Heart left ventricle (tissue), 13 donors: ENCODE results near the gene GXYLT2.

Experiments
- POLR2A ChIP-seq, 2 donors: fragments of 450-650 bp; IDR thresholded peaks; one replicate each; pipeline ENCODE4 v1.6.1; 2017; ENCODE audit warnings: antibody characterized with exemption in 2 of 2, mild to moderate bottlenecking in 2 of 2, moderate library complexity in 2 of 2
- TF ChIP-seq, protein P1 (sequence below), 12 donors: fragments of 200-600 bp; sonication (generic) in 4 of 12; IDR thresholded peaks; one replicate each; pipeline versions ENCODE4 v1.5.0 to v1.8.0; 2018 to 2022; ENCODE audit warnings: antibody characterized with exemption in 12 of 12, mild to moderate bottlenecking in 5 of 12
- donor health status: ischemic (EF 13 %, LVEDD 7.1; RV severe dilation, severe dysfunction).
- donor health status: DM: no; HTN: yes; CAD: no.
- donor health status: DM: no; HTN: no; CAD: no.
- donor health status: ischemic (EF 25% LVEDD 6.9; RV normal size, moderate dysfunction).
- donor health status: ischemic (EF 25% LVEDD 5.7; RV mildly dilated, moderate dysfunction).
- donor health status: ischemic (EF 35%, LVEDD 5.7; RV mildly dilated, moderate dysfunction).
- donor health status: nonischemic (EF 11% LVEDD 7.7; RV severe dilation, severe dysfunction).
- donor health status: DM: yes; HTN: yes; CAD: no.
- donor health status: PGD.
- donor health status: ischemic (EF 29% LVEDD 5.4; RV normal size, mild dysfunction).
- donor health status: nonischemic (EF 23%, LVEDD 6.1; RV moderate dilation, normal function).

DNA sequence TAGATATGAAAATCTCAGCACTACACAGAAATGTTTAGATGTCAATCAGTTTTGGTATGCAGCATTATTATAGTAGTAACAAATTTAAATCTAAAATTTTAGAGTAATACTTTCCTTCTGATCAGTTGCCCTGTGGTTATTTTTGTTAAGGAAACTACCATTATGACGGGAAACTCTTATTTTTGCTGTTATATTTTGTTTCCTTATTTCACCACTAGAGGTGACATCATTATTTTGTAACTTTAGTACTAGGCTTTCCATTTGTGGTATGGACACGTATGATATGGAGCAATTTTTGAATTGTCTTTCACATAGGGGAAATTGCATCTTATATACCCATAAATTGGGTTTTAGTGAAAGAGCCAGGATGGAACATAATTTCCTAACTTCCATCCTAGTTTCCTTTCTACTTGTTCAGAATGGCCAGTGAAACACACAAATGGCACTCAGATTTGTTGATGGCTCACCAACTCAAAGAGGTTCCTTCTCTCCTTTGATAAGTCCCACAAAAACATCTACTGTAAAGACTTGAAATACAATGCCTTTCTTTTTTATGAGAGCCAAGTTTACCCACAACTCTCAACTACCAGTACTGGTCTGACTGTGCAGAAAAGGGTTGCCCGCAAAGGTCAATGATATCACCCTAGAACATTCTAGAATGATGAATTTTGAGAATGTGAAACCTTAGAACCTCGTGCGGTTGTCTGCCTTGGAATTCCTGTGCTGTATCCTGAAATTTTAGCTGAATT is 89.4 kb downstream of the GXYLT2 start:
- TF ChIP-seq, protein P1, sequence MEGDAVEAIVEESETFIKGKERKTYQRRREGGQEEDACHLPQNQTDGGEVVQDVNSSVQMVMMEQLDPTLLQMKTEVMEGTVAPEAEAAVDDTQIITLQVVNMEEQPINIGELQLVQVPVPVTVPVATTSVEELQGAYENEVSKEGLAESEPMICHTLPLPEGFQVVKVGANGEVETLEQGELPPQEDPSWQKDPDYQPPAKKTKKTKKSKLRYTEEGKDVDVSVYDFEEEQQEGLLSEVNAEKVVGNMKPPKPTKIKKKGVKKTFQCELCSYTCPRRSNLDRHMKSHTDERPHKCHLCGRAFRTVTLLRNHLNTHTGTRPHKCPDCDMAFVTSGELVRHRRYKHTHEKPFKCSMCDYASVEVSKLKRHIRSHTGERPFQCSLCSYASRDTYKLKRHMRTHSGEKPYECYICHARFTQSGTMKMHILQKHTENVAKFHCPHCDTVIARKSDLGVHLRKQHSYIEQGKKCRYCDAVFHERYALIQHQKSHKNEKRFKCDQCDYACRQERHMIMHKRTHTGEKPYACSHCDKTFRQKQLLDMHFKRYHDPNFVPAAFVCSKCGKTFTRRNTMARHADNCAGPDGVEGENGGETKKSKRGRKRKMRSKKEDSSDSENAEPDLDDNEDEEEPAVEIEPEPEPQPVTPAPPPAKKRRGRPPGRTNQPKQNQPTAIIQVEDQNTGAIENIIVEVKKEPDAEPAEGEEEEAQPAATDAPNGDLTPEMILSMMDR (IDR thresholded peaks at IDR 0.05): peak in 3 of 12 donors; percentile 4 to 29 (median 12)
- TF ChIP-seq POLR2A (IDR thresholded peaks at IDR 0.05): no peak
